ENCODE measurements around the gene CHERP.
"Not testable (repeated sequence)": the region's sequence is repeated elsewhere in the genome, so short reads cannot be mapped to it uniquely, and the experiment has no call there.

The CHERP gene

DNA sequence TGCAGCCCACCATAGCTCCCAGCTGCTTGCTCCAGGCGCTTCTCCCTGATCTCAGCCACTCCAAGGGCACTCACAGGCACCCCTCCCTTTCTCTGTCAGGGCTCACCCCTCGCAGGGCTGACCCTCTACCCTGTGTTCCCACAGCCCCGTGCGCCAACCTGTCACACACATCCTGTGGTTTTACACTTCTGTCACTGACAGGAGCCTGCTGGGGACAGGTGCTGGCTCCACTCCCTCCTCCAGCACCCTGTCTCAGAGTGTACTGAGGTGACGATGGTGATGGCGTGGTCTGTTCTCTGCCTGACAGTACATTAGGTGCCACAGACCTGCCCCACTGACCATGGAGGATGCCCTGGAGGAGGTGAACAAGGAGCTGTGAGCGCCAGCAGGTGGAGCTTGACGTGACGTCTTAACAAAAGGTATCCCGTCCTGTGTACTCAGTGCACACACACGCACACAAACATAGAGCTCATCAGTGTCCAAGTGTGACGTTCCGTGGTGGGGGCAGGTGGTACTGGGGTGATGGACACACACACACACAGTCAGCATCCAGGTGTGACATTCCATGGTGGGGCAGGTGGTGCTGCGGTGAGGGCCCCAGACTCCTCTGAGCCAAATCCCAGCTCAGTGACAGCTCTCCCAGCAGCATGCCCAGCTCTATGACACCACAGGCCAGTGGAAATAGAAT is 25.2 kb downstream of the CHERP start:
- no peak for FAIRE-seq
- DNase-seq (ENCODE audit: insufficient read length, low spot score), result no peak
- TF ChIP-seq, protein P1, sequence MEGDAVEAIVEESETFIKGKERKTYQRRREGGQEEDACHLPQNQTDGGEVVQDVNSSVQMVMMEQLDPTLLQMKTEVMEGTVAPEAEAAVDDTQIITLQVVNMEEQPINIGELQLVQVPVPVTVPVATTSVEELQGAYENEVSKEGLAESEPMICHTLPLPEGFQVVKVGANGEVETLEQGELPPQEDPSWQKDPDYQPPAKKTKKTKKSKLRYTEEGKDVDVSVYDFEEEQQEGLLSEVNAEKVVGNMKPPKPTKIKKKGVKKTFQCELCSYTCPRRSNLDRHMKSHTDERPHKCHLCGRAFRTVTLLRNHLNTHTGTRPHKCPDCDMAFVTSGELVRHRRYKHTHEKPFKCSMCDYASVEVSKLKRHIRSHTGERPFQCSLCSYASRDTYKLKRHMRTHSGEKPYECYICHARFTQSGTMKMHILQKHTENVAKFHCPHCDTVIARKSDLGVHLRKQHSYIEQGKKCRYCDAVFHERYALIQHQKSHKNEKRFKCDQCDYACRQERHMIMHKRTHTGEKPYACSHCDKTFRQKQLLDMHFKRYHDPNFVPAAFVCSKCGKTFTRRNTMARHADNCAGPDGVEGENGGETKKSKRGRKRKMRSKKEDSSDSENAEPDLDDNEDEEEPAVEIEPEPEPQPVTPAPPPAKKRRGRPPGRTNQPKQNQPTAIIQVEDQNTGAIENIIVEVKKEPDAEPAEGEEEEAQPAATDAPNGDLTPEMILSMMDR (IDR thresholded peaks at IDR 0.05; ENCODE audit: insufficient read depth, missing control alignments), result no peak

GRCh38 chr19:16516381-16516780 is 25.9 kb downstream of the CHERP start:
- FAIRE-seq (no peak), DNase-seq (ENCODE audit: insufficient read length, low spot score) (no peak)
- TF ChIP-seq, protein P1 (IDR thresholded peaks at IDR 0.05; ENCODE audit: insufficient read depth, missing control alignments), result no peak

- DNase-seq (ENCODE audit: insufficient read length, low spot score), result no peak
- FAIRE-seq, result no peak
- TF ChIP-seq, protein P1 (IDR thresholded peaks at IDR 0.05; ENCODE audit: insufficient read depth, missing control alignments), result no peak
Observed at GRCh38 chr19:16514383-16515019, 27.7 kb downstream of the CHERP start.

DNA sequence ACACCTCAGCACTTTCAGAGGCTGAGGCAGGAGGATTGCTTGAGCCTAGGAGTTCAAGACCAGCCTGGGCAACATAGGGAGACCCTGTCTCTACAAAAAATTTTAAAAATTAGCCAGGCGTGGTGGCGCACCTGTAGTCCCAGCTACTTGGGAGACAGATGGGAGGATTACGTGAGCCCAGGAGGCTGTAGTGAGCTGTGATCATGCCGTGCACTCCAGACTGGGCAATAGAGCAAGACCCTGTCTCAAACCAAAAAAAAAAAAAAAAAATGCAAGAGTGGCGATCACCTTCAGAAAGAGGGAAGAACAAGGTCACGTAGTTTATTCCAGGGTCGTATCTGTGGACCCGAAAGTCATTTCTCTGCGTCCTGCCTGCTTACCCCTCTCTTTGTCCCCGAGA is 29.6 kb downstream of the CHERP start:
- FAIRE-seq; DNase-seq (ENCODE audit: insufficient read length, low spot score): not testable (repeated sequence)

- DNase-seq (ENCODE audit: insufficient read length, low spot score) (no peak), FAIRE-seq (no peak)
- TF ChIP-seq, protein P1 (IDR thresholded peaks at IDR 0.05; ENCODE audit: insufficient read depth, missing control alignments), result no peak
Observed at GRCh38 chr19:16509141-16510061, 32.8 kb downstream of the CHERP start.

DNA sequence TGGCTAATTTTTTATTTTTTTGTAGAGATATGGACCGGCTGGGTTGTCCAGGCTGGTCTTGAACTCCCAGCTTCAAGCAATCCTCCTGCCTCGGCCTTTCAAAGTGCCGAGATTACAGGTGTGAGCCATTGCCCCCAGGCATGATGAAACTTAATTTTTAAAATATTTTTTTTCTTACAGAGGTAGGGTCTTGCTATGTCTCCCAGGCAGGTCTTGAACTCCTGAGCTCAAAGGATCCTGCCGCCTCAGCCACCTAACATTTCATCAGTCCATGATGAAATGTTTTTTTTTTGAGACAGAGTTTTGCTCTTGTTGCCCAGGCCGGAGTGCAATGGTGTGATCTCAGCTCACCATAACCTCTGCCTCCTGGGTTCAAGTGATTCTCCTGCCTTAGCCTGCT is 33.7 kb downstream of the CHERP start:
- TF ChIP-seq, protein P1 (IDR thresholded peaks at IDR 0.05; ENCODE audit: insufficient read depth, missing control alignments), result no peak
- DNase-seq (ENCODE audit: insufficient read length, low spot score), result no peak
- FAIRE-seq, result no peak

GRCh38 chr19:16506961-16507360 is 35.3 kb downstream of the CHERP start:
- no peak for DNase-seq (ENCODE audit: insufficient read length, low spot score)
- no peak for FAIRE-seq
- TF ChIP-seq, protein P1 (IDR thresholded peaks at IDR 0.05; ENCODE audit: insufficient read depth, missing control alignments), result no peak

- FAIRE-seq; DNase-seq (ENCODE audit: insufficient read length, low spot score): not testable (repeated sequence)
Observed at GRCh38 chr19:16506161-16506560, 36.1 kb downstream of the CHERP start.
